Endometrium (tissue), 2 donors: ENCODE results near the gene ROM1.
"Not testable (repeated sequence)": the region's sequence is repeated elsewhere in the genome, so short reads cannot be mapped to it uniquely, and the experiment has no call there.

ENCODE experiments used
- FAIRE-seq: peaks from 2 replicates; lab custom pipeline; 2012; peaks lifted over from hg19 to GRCh38; lab: Jason Lieb, UNC
- donor health status: control.
- donor health status: control.

Gene ROM1, protein sequence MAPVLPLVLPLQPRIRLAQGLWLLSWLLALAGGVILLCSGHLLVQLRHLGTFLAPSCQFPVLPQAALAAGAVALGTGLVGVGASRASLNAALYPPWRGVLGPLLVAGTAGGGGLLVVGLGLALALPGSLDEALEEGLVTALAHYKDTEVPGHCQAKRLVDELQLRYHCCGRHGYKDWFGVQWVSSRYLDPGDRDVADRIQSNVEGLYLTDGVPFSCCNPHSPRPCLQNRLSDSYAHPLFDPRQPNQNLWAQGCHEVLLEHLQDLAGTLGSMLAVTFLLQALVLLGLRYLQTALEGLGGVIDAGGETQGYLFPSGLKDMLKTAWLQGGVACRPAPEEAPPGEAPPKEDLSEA

DNA sequence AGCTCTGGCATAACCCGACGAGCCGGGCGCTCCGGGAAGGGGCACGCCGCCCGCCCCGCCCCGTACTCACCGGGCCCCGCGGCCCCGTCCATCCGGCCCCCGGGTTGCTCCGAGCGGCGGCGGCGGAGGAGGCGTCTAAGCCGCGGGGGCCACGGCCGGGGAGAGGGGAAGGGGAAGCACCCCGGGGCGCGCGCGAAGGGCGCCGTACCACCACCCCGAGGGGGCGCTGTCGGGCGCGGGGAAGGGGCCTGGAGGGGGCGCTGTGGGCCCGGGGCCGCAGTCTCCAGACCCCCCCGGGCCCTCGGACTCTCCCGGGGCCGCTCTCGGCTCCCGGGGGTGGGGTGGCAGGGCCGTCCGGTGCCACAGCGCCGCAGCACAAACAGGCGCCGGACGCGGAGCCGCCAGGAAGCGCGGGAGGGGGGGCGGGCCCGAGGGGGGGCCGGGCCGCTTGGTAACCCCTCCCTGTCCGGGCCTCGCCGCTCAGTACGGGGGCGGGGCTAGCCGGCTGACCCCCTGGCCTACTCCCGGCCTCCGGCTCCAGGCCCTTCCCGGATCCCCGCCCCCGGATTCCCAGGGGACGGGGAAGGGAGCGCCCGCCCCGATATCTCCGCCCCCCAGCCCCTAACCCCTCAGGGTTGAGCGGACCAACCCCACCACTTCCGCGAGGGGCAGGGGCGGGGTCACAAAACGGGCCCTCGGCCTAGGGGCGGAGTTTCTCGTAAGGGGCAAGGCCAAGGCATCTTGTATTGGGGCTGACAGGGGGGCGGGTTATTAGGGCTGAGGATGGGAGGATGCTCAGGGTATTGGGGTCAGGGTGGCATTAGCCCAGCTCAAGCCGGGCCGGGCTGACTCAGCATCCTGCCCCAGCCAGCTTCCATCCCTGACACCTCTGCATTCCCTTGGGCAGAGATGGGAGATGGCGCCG is at the start of gene ROM1, which contains the start of gene EML3:
Gene ROM1 (plus strand): TSS at position 892 of the 925 bp plus-strand sequence. CDS start 25 bp downstream, at position 917.
Gene EML3 (minus strand): TSS at position 410 of the 925 bp plus-strand sequence. CDS start 318 bp downstream, at position 92.
- no peak for FAIRE-seq

DNA sequence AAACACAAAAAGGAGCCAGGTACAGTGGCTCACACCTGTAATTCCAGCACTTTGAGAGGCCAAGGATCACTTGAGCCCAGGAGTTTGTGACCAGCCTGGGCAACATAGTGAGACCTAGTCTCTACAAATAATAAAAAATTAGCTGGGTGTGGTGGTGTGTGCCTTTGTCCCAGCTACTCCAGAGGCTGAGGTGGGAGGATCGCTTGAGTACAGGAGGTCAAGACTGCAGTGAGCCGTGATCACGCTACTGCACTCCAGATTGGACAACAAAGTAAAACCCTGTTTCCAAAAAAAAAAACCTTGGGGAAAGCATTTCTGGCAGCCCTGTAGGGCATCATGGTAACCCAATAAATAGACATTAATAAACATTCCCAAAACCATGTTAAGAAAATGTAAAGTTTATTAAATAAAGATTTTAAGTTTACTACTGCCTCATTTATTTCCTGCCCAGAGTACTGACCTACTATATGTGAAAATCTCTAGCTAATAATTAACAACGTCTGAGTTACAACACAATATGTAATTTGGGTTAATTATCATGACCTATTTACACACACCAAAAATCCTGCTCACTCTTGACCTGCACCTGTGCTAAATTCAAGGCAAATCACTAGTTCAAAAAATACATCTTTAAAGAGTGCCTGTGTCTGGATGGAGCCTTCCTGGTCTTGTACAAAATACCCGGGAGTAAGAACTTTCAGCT is 47.8 kb upstream of the ROM1 start:
- no peak for FAIRE-seq

DNA sequence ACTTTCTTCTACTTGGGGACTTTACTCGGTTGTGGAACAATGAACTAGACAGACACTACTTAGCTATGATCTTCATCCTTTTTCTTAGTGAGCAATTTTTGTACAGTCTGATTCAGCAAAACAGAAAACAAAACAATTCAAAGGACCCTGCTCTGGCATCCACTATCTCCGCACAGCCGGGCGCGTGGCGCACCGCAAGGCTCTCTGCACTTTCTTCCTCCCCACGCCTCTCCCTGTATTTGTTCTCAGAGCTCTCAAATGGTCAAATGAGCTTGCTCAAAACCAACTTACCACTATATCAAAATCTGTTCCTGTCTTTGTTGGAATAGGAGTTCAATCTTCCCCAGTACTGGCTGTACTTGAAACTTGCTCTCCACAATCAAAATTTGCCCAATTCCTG is 46.8 kb upstream of the ROM1 start:
- FAIRE-seq, result no peak

DNA sequence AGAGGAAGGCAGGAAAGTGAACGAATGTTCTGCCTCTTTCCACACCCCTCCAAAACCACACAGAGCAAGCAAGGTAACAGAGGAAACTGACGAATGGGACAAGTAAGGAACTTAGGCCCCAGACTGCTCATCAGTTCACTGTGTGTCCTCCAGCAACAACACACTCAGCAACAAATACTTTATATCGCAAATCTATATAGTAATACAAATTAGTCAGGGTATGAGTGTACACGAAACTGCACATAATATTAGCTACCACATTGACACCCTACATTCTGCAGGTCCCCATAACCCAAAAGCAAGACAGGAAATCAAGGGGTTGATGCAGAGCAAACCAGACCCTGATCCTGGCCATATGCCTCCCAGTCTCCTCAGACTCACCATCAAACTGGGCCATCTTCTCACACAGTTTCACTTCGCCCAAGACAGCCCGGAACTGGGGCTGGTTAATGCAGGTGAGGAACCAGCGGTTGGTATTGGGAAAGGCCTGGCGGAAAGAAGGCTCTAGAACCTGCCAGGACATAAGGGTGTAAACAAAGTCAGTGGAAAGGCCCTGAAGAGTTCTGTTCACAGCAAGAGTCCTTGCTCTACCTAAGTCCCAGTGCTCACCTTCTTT is 45.9 kb upstream of the ROM1 start:
- no peak for FAIRE-seq

DNA sequence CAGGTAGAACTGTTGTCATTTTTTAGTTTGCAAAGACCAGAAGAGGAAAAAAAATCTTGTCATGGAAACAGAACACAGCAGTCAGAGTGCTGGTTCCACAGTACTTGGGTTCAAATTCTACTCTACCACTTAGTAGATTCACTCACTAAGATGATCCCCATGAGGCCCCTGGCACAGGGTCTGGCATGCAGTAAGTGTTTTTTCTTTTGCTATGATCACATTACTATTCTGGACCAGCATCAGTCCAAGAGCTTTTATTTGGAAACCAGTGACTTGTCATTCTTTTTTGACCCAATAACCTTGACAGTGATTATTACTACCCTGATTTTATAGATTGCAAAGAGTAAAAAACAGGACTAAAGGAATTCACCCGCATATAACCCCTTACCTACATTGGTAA is 43.4 kb upstream of the ROM1 start:
- no peak for FAIRE-seq

DNA sequence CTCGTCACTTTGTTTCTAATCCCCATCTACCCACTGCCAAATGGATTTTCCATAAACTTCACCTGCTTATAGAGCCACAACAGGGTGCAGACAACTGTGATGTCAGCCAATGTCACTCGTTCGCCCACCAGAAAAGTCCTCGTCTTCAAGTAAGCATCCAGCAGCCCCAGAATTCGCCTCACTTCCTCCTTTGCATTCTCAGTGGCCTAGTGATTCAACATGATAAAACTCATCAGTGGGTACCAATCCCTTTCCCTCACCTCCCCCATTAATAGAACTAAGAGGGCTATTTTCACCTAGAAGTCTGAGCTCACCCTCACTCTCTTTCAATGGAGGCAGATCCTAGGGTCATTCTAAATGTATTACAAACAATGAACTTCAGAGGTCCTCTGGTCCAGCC is 42.2 kb upstream of the ROM1 start:
- not testable (repeated sequence) for FAIRE-seq

DNA sequence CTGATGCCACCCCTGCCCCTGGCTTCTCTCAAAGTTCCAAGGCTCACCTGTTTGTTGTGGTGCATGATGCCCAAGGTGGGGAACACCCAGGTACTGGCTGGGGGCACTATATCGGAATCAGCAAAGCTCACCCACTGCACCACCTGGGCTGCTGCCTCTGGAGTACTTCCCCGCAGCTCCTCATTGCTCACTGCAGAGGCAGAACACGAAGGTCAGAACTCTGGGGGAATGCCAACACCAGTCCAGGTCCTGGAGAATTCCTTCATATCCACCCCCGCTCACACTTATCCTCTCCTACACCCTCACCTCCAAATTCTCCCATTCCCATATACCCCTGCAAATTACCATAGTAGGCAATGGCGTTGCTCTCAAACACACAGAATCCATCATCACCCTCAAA is 41.6 kb upstream of the ROM1 start:
- not testable (repeated sequence) for FAIRE-seq

DNA sequence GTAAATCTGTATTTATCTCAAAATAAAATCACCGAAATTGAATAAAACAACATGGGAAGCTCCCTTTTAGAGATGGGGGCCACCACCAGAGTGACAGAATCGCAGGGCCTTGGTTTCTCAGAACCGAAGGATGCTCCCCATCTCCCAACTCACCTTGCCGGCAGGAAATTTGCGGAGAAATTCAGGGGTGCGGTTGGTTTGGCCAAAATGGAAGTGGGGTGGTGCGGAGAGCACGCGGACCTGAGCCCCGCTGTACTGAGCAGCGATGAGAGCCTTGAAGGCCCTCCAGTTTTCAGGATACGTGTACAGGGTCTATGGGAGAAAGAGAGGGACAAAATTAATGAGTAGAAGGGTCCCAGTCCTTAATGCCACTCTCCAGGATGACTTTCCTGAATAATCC is 40.6 kb upstream of the ROM1 start:
- no peak for FAIRE-seq

DNA sequence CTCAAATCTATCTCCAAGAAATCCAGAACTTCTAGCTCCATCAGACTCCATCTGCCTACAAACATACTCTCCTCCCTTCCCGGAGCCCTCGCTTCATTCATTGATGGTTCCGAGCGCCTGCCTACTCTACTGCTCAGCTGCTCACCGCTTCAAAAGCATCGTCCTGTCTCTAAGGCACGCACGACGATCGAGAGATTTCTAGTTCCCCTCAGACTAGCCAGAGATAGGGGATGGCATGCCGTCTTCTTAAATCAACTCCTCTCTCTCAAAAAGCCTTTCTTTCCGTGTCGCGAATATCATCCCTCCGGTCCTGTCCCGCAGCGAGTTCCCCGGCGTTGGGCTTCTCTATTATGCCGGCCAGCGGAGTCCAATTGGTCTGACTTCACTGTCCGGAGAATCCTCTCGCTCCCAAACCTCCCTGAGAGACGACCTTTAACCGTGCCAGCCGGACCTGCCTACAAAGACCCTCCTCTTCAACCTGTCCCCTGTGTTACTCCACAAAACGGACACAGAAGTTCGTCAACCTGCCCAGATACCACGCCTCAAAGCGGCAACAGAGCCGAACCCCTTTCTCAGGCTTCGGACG is 40.0 kb upstream of the ROM1 start:
- FAIRE-seq, result no peak

DNA sequence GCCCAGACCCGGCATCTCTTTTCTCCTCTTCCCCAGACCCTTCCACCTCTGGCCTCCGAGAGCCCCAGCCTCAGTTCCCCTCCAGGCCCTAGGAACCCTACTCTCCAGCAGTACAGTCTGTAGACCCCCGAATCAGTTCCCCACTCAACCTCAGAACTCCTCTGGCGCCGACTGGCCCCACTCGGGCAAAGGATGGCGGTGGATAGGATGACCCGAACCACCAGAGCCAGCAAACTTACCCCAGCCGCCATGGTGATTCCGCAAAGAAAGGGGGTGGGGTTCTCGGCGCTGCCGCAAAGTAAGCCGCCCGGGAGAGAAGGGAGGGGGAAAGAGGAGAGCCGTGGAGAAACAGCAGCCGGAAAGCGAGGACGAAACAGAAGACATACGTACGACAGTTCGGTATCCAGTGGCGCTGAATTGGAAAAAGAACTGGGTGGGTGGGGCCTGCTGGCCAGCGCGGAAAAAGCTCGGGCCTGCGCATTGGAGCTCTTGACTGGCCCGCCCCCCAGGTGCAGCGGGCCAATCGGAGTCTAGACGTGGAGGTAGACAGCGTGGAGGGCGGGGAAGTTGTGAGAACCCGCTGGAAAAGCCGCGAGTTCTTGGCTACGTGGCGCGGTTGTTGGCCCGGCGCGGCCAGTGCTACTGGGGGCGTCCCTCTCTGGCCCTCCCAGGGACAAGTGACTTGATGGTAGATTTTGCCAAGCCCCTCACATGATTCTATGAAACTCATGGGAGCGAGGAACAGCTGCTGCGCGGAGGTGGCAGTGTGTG is 39.3 kb upstream of the ROM1 start, which contains the start of gene EEF1G:
Gene EEF1G (minus strand): TSS at position 300 of the 771 bp plus-strand sequence. CDS start 49 bp downstream, at position 251.
- peak; percentile 89 for FAIRE-seq

DNA sequence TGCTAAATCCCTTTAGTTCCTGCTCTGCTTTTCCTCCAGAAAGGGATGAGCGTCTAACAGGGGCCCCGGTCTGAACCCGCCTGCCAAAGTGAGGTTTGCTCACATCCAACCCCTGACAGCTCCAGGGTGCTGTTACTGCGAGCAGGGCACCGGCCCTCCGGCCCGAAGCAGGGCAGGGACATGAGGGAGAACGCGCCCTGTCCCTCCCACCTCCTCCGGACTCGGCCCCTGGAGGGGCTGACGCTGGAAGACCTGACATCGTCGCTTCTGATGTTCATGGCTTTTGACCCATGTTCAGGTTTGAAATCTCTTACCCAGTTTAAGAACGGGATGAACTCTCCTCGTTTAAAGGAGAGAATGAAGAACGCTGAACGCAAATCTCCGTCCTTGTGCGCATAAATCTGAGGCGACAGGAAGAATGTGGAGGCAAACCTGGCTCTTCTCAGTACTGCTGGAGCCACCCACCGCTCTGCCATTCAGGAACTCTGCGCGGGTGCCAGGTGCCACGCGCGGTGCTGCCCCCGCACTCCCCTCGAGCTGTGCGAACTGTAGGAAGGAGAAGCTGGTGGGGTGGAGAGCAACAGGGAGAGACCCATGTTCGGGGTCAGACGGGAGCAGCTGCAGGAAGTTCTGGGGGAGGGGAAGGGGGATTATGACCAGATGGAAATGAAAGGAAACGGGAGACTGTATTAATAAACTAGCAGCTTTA is 38.5 kb upstream of the ROM1 start:
- no peak for FAIRE-seq

DNA sequence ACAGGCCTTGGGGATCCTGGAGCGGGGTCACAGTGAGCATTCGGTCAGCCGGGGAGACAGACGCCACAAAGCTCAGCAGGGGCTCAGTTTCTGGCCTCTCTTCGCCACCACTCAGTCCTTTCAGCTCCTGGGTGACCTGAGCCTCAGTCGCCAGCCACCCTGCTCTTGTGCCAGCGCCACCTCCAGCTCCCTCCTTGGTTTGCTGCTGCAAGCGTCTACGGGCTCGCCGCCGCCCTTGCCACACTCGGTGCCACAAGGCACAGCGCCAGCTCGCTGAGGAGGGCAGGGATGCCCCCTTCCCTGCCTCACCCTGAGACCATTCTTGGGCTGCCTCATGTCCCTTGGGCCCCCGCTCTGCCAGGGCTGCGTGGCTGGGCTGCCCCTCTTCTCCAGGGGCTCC is 37.9 kb upstream of the ROM1 start:
- FAIRE-seq, result no peak

DNA sequence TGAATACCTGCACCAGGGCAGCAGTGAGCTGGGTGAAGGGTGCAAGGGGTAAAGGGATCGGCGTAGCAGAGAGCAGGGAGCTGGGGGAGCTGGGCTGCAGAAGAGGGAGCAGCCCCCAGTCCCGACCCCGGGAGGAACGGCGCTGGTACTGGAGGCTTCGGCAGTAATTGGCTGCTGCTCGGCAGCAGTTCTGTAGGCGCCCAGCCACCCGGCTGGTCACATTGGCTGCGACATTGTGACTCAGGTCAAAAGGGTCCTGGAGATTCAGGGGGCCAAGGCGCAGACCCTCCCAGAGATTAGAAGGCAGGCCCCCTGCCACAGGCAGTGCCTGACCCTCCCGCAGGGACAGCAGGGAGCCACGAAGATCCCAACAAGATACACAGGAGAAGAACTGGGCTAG is 37.2 kb upstream of the ROM1 start:
- FAIRE-seq, result no peak

DNA sequence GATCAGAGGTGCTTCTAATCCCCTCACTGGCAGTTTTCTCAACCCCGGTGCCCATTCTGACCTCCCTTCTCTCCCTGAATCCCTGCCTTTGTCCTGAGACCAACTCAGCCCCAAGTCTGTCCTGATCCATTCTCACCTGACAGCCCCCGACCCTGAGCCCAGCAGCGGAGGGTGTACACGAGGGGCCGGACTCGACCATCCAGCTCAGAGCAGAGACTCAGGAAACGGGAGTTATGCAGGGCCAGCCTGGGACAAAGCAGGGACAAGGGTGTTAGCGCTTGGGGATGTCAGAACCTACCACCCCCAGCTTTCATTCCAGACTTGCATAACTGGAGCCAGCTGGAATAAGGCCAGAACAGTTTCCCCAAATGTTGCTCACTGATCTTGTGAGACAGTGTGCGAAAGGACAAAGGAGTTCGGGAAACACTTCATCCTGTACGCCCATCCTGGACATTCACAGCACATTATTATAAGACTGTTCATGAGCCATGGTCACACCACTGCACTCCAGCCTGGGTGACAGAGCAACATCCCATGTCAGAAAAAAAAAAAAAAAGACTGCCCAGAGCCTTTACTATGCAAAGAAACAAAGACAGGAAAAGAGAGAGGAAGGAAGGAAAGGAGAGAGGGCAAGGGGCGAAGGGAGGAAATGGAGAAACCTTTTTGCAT is 35.9 kb upstream of the ROM1 start:
- FAIRE-seq, result no peak

DNA sequence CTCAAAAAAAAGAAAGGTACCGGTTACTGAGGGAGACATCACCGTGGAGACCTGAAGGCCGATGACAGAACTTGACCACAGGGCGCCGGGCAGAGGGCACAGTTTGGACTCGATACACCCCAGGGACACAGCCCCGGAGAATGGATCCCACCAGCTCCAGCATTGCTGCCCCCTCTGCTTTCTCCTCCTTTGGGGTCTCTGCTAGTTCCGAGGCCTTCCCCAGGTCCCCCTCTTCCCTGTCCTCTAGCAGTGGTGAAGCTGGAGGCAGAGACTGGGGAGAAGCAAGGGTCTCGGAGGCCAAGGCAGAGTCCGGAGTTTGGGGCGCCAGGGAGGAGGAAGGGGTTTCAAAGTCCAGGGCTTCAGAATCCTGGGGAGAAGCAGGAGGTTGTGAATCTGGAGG is 34.5 kb upstream of the ROM1 start:
- no peak for FAIRE-seq

DNA sequence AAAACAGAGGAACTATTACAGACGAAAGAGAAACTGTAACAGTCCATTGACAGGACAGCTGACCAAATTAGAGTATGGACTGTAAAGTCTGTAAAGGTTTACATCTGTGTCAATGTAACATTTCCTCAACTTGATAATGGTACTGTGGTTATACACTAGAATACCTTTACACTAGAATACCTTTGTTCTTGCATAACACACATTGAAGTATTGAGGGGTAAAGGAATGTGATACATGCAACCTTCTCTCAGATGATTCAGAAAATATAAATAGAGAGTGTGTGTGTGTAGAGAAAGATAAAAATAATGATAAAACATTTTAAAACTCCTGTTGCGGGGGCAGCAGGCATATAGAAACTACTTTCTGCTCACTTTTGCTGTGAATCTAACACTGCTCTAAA is 33.8 kb upstream of the ROM1 start:
- FAIRE-seq, result no peak

DNA sequence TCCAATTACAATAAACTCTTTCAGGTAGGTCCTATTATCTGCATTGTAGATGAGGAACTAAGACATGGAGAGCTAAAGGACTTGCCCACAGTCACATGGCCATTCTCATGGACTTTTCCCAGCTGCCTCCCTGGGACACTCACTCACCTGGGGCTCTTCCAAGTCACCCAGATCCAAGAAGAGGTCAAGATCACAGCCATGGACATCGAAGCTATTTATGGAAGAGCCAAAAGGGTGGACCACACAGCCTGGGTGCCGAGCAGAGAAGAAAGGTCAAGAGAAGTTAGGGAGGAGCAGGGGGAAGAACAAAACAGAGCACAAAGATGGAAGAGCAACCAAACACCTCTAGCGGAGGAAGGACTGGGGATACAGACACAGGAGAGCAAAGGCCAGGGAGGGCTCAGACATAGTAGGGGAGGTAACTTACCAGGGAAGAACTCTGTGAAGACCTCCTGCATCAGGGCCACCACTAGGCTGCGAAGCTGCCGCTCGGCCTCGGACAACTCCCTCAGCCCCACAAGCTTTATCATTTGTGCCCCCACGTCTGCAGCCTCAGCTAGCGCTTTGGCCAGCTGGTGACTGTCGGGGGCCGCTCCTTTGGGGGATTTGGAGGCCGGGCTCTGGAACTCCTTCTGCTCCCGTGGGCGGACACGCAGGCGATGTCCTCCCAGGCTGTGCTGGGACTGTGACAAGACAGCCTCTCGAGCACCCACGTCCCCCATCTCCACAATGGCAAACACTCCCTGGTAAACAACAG is 31.9 kb upstream of the ROM1 start:
- FAIRE-seq, result no peak

DNA sequence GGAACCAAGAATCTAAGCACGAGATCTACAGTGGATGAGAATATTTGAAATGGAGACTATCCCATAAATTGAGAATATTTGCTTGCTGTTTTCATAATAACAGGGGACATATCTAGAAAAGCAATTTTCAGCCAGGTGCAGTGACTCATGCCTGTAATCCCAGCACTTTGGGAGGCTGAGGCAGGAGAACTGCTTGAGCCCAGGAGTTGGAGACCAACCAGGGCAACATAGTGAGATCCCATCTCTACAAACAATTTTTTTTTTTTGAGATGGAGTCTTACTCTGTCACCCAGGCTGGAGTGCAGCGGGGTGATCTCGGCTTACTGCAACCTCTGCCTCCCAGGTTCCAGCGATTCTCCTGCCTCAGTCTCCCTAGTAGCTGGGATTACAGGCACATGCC is 31.3 kb upstream of the ROM1 start:
- FAIRE-seq, result not testable (repeated sequence)

DNA sequence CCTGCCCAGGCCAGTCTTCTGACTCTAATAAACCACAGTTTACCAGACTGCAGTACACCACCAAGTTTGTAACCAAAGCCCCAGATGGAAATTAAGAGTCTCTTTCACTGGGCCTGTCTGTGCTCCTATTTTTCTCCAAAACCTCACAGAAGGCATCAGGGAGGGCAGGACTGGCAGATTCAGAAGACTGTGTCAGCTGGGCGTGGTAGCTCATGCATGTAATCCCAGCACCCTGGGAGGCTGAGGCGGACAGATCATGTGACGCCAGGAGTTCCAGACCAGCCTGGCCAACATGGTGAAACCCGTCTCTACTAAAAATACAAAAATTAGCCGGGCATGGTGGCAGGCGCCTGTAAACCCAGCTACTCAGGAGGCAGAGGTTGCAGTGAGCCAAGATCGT is 27.7 kb upstream of the ROM1 start:
- FAIRE-seq, result not testable (repeated sequence)
